ENCODE results near the gene NUP98.
"Not testable (repeated sequence)": the region's sequence is repeated elsewhere in the genome, so short reads cannot be mapped to it uniquely, and the experiment has no call there.

Gene NUP98

DNA sequence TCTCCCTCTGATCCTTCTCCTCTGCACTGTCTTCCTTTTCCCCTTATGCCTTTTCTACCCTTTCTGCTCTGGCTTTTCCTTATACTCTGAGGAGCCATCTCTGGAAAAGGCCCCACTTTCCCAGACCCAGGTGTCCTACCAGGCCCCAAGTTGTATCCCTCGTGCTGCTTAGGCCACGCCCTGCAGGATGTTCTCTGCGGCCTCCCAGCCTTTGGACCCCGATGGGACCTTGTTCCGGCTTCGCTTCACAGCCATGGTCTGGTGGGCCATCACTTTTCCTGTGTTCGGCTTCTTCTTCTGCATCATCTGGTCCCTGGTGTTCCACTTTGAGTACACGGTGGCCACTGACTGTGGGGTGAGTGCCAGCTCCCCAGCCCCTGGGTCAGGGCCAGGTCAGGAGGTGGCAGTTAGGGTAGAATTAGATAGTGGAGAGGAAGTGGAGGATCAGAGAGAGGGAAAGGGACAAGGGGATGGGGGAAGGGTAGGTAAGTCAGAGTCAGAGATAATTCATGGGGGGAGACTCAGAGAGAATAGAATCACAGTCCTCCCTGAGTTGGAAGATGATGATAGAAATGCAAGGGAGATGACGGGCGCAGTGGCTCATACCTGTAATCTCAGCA lies 19.9 kb upstream of the NUP98 start:
- Histone ChIP-seq H3K4me3 (ENCODE audit: low read depth, low read length) (no peak overlapping the region), H3K4me1 (no peaks in the 10 kb centered on the region), H3K9me3 (no peaks in the 10 kb centered on the region), H3K36me3 (no peaks in the 10 kb centered on the region), H3K27me3 (no peaks in the 10 kb centered on the region)
- TF ChIP-seq CTCF (IDR thresholded peaks at IDR 0.05; ENCODE audit: low read depth, low read length): no peak
- no peak for DNase-seq

- Histone ChIP-seq H3K4me1 (no peaks in the 10 kb centered on the region), H3K27me3 (no peaks in the 10 kb centered on the region), H3K9me3 (no peaks in the 10 kb centered on the region), H3K36me3 (no peaks in the 10 kb centered on the region), H3K4me3 (ENCODE audit: low read depth, low read length) (no peak overlapping the region)
- TF ChIP-seq CTCF (IDR thresholded peaks at IDR 0.05; ENCODE audit: low read depth, low read length): no peak
- DNase-seq: no peak
These were observed 19.3 kb upstream of the NUP98 start for GRCh38 chr11:3816673-3817072.

DNA sequence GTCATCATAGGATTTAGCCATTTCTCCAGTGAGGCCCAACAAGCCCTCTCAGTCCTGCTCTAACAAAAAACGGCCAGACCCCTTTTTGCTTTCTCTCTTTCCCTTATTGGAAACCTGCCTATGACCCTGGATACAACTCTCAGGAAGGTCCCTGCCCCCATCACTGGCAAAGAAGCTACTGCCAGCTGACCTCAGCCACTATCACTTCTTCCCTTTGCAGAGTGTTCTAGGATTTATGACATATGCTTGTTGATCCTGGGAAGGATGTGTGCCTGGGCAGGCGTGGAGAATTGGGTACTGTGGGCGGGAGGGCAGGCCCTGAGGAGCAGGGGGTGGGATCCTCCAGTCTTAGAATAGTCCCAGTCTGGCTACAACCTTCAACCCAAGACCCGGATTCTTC lies 18.5 kb upstream of the NUP98 start:
- H3K9me3 ChIP-seq: no peaks in the 10 kb centered on the region
- TF ChIP-seq CTCF (IDR thresholded peaks at IDR 0.05; ENCODE audit: low read depth, low read length): no peak

GRCh38 chr11:3814832-3815231 lies 17.5 kb upstream of the NUP98 start:
- not testable (repeated sequence) for H3K9me3 ChIP-seq; DNase-seq; H3K4me3 ChIP-seq (ENCODE audit: low read depth, low read length); H3K4me1 ChIP-seq; H3K27me3 ChIP-seq; H3K36me3 ChIP-seq

More for the DNA sequence above, 18.5 kb upstream of the NUP98 start:
- DNase-seq: no peak
- Histone ChIP-seq H3K27me3 (no peaks in the 10 kb centered on the region), H3K4me1 (no peaks in the 10 kb centered on the region), H3K4me3 (ENCODE audit: low read depth, low read length) (no peak overlapping the region), H3K36me3 (no peaks in the 10 kb centered on the region)

GRCh38 chr11:3810951-3811350 lies 13.6 kb upstream of the NUP98 start:
- TF ChIP-seq CTCF (IDR thresholded peaks at IDR 0.05; ENCODE audit: low read depth, low read length): no peak
- Histone ChIP-seq H3K9me3 (no peaks in the 10 kb centered on the region), H3K4me1 (no peaks in the 10 kb centered on the region), H3K4me3 (ENCODE audit: low read depth, low read length) (no peak overlapping the region), H3K27me3 (no peaks in the 10 kb centered on the region), H3K36me3 (no peaks in the 10 kb centered on the region)
- DNase-seq: no peak

GRCh38 chr11:3810446-3810845 lies 13.1 kb upstream of the NUP98 start:
- H3K4me3 ChIP-seq (ENCODE audit: low read depth, low read length): no peak overlapping the region
- no peak for DNase-seq

More at GRCh38 chr11:3810446-3810845, 13.1 kb upstream of the NUP98 start:
- H3K36me3 ChIP-seq: no peaks in the 10 kb centered on the region
- H3K4me1 ChIP-seq: no peaks in the 10 kb centered on the region
- no peaks in the 10 kb centered on the region for H3K27me3 ChIP-seq
- TF ChIP-seq CTCF (IDR thresholded peaks at IDR 0.05; ENCODE audit: low read depth, low read length): no peak
- no peaks in the 10 kb centered on the region for H3K9me3 ChIP-seq

Data from BE2C (cell line).